ENCODE results near the gene ZFYVE19.
A peak's percentile ranks its signal among the peaks of the same experiment; 100 is the strongest.

Gene ZFYVE19

GRCh38 chr15:40803688-40804087 lies 3.2 kb upstream of the ZFYVE19 start:
- H3K4me3 ChIP-seq (ENCODE audit: low read depth, low read length), result no peak overlapping the region
- TF ChIP-seq CTCF (IDR thresholded peaks at IDR 0.05; ENCODE audit: low read depth, low read length), result no peak

GRCh38 chr15:40806672-40807027 lies 239 bp upstream of the ZFYVE19 start:
- peak overlapping the region; percentile 96 for H3K4me3 ChIP-seq (ENCODE audit: low read depth, low read length)
- TF ChIP-seq CTCF (IDR thresholded peaks at IDR 0.05; ENCODE audit: low read depth, low read length), result no peak

- H3K4me3 ChIP-seq (ENCODE audit: low read depth, low read length), result peak overlapping the region; percentile 96
- TF ChIP-seq CTCF (IDR thresholded peaks at IDR 0.05; ENCODE audit: low read depth, low read length), result no peak
Observed at GRCh38 chr15:40807888-40808461, 1.1 kb downstream of the ZFYVE19 start.

- TF ChIP-seq CTCF (IDR thresholded peaks at IDR 0.05; ENCODE audit: low read depth, low read length), result no peak
- no peak overlapping the region for H3K4me3 ChIP-seq (ENCODE audit: low read depth, low read length)
Observed at GRCh38 chr15:40808861-40809450, 2.1 kb downstream of the ZFYVE19 start.

GRCh38 chr15:40812721-40813425 lies 6.0 kb downstream of the ZFYVE19 start:
- H3K4me3 ChIP-seq (ENCODE audit: low read depth, low read length), result no peak overlapping the region
- no peak for TF ChIP-seq CTCF (IDR thresholded peaks at IDR 0.05; ENCODE audit: low read depth, low read length)

GRCh38 chr15:40815042-40815698 lies 8.3 kb downstream of the ZFYVE19 start:
- no peak for TF ChIP-seq CTCF (IDR thresholded peaks at IDR 0.05; ENCODE audit: low read depth, low read length)
- no peak overlapping the region for H3K4me3 ChIP-seq (ENCODE audit: low read depth, low read length)

- H3K4me3 ChIP-seq (ENCODE audit: low read depth, low read length), result no peak overlapping the region
- no peak for TF ChIP-seq CTCF (IDR thresholded peaks at IDR 0.05; ENCODE audit: low read depth, low read length)
Observed at GRCh38 chr15:40819048-40819447, 12.2 kb downstream of the ZFYVE19 start.
